Measurements from ENCODE around the gene TTC22.

Gene TTC22

GRCh38 chr1:54833121-54833520 is 32.0 kb upstream of the TTC22 start:
- TF ChIP-seq CTCF (IDR thresholded peaks at IDR 0.05; ENCODE audit: extremely low read depth, missing control alignments), result no peak
- DNase-seq (ENCODE audit: low spot score), result no peak

GRCh38 chr1:54826226-54826816 is 25.2 kb upstream of the TTC22 start:
- no peak for TF ChIP-seq CTCF (IDR thresholded peaks at IDR 0.05; ENCODE audit: extremely low read depth, missing control alignments)
- no peak for DNase-seq (ENCODE audit: low spot score)

- TF ChIP-seq CTCF (IDR thresholded peaks at IDR 0.05; ENCODE audit: extremely low read depth, missing control alignments), result no peak
- no peak for DNase-seq (ENCODE audit: low spot score)
Measured at GRCh38 chr1:54825696-54826095, 24.6 kb upstream of the TTC22 start.

GRCh38 chr1:54823670-54824069 is 22.5 kb upstream of the TTC22 start:
- no peak for TF ChIP-seq CTCF (IDR thresholded peaks at IDR 0.05; ENCODE audit: extremely low read depth, missing control alignments)
- no peak for DNase-seq (ENCODE audit: low spot score)

- DNase-seq (ENCODE audit: low spot score), result no peak
- TF ChIP-seq CTCF (IDR thresholded peaks at IDR 0.05; ENCODE audit: extremely low read depth, missing control alignments), result no peak
Measured at GRCh38 chr1:54819733-54820132, 18.6 kb upstream of the TTC22 start.

GRCh38 chr1:54819195-54819536 is 18.0 kb upstream of the TTC22 start:
- no peak for DNase-seq (ENCODE audit: low spot score)
- no peak for TF ChIP-seq CTCF (IDR thresholded peaks at IDR 0.05; ENCODE audit: extremely low read depth, missing control alignments)

- no peak for TF ChIP-seq CTCF (IDR thresholded peaks at IDR 0.05; ENCODE audit: extremely low read depth, missing control alignments)
- DNase-seq (ENCODE audit: low spot score), result no peak
Measured at GRCh38 chr1:54818461-54819194, 17.5 kb upstream of the TTC22 start.
